ENCODE results near the gene PTCD1.

- TF ChIP-seq, protein P1, sequence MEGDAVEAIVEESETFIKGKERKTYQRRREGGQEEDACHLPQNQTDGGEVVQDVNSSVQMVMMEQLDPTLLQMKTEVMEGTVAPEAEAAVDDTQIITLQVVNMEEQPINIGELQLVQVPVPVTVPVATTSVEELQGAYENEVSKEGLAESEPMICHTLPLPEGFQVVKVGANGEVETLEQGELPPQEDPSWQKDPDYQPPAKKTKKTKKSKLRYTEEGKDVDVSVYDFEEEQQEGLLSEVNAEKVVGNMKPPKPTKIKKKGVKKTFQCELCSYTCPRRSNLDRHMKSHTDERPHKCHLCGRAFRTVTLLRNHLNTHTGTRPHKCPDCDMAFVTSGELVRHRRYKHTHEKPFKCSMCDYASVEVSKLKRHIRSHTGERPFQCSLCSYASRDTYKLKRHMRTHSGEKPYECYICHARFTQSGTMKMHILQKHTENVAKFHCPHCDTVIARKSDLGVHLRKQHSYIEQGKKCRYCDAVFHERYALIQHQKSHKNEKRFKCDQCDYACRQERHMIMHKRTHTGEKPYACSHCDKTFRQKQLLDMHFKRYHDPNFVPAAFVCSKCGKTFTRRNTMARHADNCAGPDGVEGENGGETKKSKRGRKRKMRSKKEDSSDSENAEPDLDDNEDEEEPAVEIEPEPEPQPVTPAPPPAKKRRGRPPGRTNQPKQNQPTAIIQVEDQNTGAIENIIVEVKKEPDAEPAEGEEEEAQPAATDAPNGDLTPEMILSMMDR (IDR thresholded peaks at IDR 0.05; ENCODE audit: insufficient read depth, low read depth, low read length) = no peak
- no peak for TF ChIP-seq EZH2 (IDR thresholded peaks at IDR 0.05; ENCODE audit: insufficient read depth, low read length)
Measured at GRCh38 chr7:99404977-99405320, 33.6 kb downstream of the PTCD1 start.
